GM10248 (cell line): ENCODE measurements around the gene CCDC138.
A peak's percentile ranks its signal among the peaks of the same experiment; 100 is the strongest.
"Not testable (repeated sequence)": the region's sequence is repeated elsewhere in the genome, so short reads cannot be mapped to it uniquely, and the experiment has no call there.

Experiments used
- CTCF ChIA-PET: fragments of 300-600 bp; sonication (Branson Sonifier 250); formaldehyde crosslinking; extraction: SDS; loops from one replicate; lab custom pipeline; 2021; ENCODE audit warnings: antibody characterized with exemption; lab: Yijun Ruan, JAX
- POLR2A ChIA-PET: fragments of 350-650 bp; sonication (Branson Sonifier 250); formaldehyde crosslinking; extraction: SDS; loops from one replicate; lab custom pipeline; 2020; ENCODE audit warnings: antibody characterized with exemption; lab: Yijun Ruan, JAX
- DNase-seq: peaks from one replicate; pipeline ENCODE4 v3.0.0; 2012; ENCODE audit errors: extremely low spot score
- TF ChIP-seq, protein P1 (sequence below): IDR thresholded peaks from 2 replicates; pipeline ENCODE4 v1.5.1; 2012; ENCODE audit warnings: mild to moderate bottlenecking, low read depth; ENCODE audit errors: extremely low read depth, missing control alignments, control extremely low read depth

Gene CCDC138, protein sequence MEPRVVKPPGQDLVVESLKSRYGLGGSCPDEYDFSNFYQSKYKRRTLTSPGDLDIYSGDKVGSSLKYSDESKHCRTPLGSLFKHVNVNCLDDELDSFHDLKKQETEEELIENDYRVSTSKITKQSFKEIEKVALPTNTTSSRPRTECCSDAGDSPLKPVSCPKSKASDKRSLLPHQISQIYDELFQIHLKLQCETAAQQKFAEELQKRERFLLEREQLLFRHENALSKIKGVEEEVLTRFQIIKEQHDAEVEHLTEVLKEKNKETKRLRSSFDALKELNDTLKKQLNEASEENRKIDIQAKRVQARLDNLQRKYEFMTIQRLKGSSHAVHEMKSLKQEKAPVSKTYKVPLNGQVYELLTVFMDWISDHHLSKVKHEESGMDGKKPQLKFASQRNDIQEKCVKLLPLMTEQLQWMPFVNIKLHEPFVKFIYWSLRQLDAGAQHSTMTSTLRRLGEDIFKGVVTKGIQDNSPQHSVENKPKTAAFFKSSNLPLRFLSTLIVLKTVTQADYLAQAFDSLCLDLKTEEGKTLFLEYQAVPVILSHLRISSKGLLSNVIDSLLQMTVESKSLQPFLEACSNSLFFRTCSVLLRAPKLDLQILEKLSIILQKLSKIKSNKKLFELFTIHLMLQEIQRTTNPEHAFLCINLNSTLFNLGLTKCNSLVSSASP

DNA sequence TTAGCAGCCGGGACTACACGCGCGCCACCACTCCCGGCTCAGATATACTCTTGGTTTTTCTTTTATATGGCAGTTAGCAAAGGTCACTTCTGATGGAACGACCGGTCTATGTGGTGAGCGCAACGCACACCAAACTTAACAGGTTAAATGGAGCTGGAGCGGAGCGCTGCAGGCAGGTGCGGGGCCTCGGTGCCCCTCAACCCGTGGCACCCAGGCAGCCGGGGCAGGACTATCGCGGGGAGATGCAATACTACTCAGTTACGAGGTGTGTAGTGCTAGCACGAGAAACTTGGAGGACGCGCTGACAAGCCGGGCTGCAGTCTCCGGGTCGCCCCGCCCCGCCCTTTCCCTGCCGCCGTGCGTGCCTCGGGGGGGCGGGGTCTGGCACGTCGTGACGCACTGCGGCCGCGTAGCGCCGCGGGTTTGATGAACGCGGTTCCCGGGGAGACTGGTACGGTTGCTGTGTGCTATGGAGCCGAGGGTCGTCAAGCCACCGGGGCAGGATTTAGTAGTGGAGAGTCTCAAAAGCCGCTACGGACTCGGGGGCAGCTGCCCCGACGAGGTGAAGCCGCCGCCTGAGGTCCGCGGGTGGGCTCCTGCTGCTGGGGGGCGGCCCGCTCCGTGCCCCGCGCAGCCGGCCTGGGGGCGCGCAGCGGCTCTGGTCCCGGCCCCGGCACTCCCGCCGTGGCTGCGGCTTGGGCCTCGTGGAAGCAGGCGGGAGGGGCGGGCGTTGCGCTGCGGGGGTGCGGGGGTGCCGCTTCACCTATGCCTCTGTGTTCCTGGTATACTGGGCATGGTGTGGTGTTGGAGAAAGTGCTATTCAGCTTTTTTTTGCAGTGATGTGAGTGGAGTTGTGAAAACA is at the start of gene CCDC138:
CCDC138 (plus strand) TSS at position 418 of the 862 bp plus-strand sequence; CDS start at position 470, 52 bp downstream.
- peak; percentile 94 for DNase-seq
- POLR2A ChIA-PET, result no interaction called here
- CTCF ChIA-PET, result no interaction called here
- TF ChIP-seq, protein P1, sequence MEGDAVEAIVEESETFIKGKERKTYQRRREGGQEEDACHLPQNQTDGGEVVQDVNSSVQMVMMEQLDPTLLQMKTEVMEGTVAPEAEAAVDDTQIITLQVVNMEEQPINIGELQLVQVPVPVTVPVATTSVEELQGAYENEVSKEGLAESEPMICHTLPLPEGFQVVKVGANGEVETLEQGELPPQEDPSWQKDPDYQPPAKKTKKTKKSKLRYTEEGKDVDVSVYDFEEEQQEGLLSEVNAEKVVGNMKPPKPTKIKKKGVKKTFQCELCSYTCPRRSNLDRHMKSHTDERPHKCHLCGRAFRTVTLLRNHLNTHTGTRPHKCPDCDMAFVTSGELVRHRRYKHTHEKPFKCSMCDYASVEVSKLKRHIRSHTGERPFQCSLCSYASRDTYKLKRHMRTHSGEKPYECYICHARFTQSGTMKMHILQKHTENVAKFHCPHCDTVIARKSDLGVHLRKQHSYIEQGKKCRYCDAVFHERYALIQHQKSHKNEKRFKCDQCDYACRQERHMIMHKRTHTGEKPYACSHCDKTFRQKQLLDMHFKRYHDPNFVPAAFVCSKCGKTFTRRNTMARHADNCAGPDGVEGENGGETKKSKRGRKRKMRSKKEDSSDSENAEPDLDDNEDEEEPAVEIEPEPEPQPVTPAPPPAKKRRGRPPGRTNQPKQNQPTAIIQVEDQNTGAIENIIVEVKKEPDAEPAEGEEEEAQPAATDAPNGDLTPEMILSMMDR, result no peak

DNA sequence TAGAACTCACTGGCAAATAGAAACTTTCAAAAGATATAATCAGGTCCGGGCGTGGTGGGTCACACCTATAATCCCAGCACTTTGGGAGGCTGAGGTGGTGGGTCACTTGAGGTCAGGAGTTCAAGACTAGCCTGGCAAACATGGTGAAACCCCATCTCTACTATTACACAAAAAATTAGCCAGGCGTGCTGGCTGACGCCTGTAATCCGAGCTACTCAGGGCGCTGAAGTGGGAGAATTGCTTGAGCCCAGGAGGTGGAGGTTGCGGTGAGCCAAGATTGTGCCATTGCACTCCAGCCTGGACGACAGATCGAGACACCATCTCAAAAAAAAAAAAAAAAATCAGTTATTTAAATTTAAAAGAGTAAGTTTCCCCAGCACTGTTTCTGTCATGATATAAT is 28.6 kb upstream of the CCDC138 start:
- DNase-seq, CTCF ChIA-PET, POLR2A ChIA-PET: not testable (repeated sequence)

DNA sequence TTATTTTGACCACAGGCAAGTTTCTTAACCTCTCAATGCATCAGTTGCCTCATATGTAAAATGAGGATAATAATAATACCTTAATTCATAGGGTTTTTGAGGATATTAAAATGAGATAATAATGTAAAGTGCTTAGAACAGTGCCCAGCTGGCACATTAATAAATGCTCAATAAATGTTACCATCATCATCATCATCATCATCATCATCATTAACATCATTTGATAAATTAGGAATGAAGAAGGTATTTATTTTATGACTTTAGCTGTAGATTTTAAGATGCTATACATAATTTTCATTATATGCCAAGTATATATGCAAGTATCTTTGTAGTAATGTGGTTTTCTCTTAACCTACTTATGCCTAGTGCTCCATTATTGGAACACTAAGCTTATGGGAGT is 24.0 kb upstream of the CCDC138 start:
- CTCF ChIA-PET, DNase-seq, POLR2A ChIA-PET: not testable (repeated sequence)

DNA sequence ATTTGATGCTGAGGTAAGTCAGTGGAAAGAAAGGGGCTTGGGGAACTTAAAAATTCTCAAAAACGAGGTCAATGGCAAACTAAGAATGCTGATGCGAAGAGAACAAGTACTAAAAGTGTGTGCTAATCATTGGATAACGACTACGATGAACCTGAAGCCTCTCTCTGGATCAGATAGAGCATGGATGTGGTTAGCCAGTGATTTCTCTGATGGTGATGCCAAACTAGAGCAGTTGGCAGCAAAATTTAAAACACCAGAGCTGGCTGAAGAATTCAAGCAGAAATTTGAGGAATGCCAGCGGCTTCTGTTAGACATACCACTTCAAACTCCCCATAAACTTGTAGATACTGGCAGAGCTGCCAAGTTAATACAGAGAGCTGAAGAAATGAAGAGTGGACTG is 19.9 kb upstream of the CCDC138 start:
- POLR2A ChIA-PET, CTCF ChIA-PET, DNase-seq: not testable (repeated sequence)

DNA sequence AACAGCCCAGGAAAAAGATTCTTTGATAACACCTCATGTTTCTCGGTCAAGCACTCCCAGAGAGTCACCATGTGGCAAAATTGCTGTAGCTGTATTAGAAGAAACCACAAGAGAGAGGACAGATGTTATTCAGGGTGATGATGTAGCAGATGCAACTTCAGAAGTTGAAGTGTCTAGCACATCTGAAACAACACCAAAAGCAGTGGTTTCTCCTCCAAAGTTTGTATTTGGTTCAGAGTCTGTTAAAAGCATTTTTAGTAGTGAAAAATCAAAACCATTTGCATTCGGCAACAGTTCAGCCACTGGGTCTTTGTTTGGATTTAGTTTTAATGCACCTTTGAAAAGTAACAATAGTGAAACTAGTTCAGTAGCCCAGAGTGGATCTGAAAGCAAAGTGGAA is 18.7 kb upstream of the CCDC138 start:
- DNase-seq, CTCF ChIA-PET, POLR2A ChIA-PET: not testable (repeated sequence)

DNA sequence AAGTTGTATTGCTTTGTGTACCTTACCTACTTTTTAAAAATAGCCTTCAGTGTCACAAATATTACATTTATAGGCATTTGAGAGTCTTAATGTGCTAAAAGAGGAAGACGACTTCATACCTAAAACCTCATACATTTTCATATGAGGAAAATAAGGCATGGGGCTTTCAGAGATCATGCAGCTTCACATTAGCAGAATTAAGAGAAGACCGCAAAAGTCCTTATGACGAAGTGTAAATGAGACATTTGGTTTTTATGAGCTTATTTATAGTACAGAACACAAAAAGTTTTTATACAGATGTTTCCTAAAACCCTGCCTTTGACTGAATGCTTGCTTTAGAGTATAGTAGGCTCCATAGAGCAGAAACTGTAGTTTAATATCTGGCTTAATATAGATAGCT is 10.1 kb upstream of the CCDC138 start:
- DNase-seq, result peak; percentile 29
- POLR2A ChIA-PET, result no interaction called here
- TF ChIP-seq, protein P1, result no peak
- CTCF ChIA-PET, result interaction anchor here (0.7 to 0.8 kb wide), 2 partner anchors 13 to 40 kb away, joined by 3 read pairs; no protein-coding TSS in a partner anchor

DNA sequence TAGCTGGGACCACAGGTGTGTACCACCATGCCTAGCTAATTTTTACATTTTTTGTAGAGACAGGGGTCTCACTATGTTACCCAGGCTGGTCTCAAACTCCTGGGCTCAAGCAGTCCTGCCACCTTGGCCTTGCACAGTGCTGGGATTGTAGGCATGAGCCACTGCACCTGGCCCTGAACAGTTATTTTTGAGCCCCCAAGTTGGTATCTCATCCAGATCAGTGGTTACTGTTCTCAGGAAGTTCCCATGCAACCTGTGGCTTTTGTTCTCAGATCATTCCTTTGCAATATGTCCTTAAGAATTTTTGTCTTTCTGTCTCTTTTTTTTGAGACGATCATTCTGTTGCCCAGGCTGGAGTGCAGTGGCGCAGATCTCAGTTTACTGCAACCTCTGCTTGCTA is 7.7 kb upstream of the CCDC138 start:
- DNase-seq, result no peak
- ChIA-PET CTCF (no interaction called here), POLR2A (no interaction called here)
- TF ChIP-seq, protein P1, result no peak

DNA sequence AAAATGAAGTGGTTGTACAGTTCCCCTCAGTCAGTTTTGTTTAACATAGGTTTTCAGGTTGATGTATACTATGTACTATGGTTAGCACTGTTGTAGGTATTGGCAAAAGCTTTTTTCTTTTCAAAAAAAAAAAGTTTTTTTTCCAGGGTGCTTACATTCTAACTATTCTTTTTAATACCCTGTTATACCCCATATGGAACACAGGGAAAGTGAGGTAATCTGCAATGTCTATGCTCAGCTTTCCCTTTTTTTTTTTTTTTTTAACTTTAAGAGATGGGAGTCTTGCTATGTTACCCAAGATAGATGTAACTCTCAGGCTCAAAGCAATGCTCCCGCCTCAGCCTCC is 590 bp upstream of the CCDC138 start:
- DNase-seq, result no peak
- CTCF ChIA-PET, result no interaction called here
- POLR2A ChIA-PET, result no interaction called here
- TF ChIP-seq, protein P1, result no peak
